PC-9 (cell line): ENCODE results near the gene CD2BP2. TPM values are rescaled to one million over a fixed set of nuclear protein-coding genes. Genes with fewer than 3 reads are reported as not detected.

Experiments used
- BruUV-seq: library from RNA; stranded (reverse); fragments of 400-500 nt; replicated peaks from 2 replicates; lab custom pipeline; 2021; lab: Mats Ljungman, UMichigan
- CTCF ChIA-PET: fragments of 300-600 bp; sonication (Branson Sonifier 250); formaldehyde crosslinking; loops from one replicate; lab custom pipeline; 2022; ENCODE audit warnings: antibody characterized with exemption; lab: Charles Lee
- POLR2A ChIA-PET: fragments of 300-600 bp; sonication (Branson Sonifier 250); formaldehyde crosslinking; loops from one replicate; lab custom pipeline; 2022; ENCODE audit warnings: antibody characterized with exemption; ENCODE audit not compliant: unreplicated experiment; lab: Charles Lee
- DNase-seq, 2 experiments: peaks; one replicate each; pipeline versions ENCODE4 v3.0.0 to v3.0.0-alpha.2; 2015 to 2022; ENCODE audit warnings: mixed read lengths in 1 of 2
- H2AFZ ChIP-seq: fragments of 200-600 bp; sonication (generic); 2 replicates; pipeline ENCODE4 v1.8.1; 2017; ENCODE audit warnings: antibody characterized with exemption
- H3F3A ChIP-seq: fragments of 200-600 bp; sonication (generic); 2 replicates; pipeline ENCODE4 v1.8.1; 2017; ENCODE audit warnings: antibody characterized with exemption, mild to moderate bottlenecking, low read depth; ENCODE audit not compliant: insufficient read depth
- H3K27ac ChIP-seq: fragments of 200-600 bp; sonication (generic); 2 replicates; pipeline ENCODE4 v1.6.1; 2016; ENCODE audit warnings: mixed run types
- H3K27me3 ChIP-seq: fragments of 200-600 bp; sonication (generic); 2 replicates; pipeline ENCODE4 v1.6.1; 2016; ENCODE audit warnings: low read depth, mixed run types; ENCODE audit not compliant: insufficient read depth
- H3K36me3 ChIP-seq: fragments of 200-600 bp; sonication (generic); 2 replicates; pipeline ENCODE4 v1.6.1; 2016; ENCODE audit warnings: low read depth, mixed run types
- H3K4me1 ChIP-seq: fragments of 200-600 bp; sonication (generic); replicated peaks from 2 replicates; pipeline ENCODE4 v1.6.1; 2016; ENCODE audit warnings: mixed run types; ENCODE audit not compliant: insufficient read depth
- H3K4me2 ChIP-seq: fragments of 200-600 bp; sonication (generic); 2 replicates; pipeline ENCODE4 v1.6.1; 2017; ENCODE audit warnings: mixed run types
- H3K4me3 ChIP-seq: fragments of 200-600 bp; sonication (generic); 2 replicates; pipeline ENCODE4 v1.6.1; 2016; ENCODE audit warnings: mixed run types
- H3K79me2 ChIP-seq: fragments of 200-600 bp; sonication (generic); 2 replicates; pipeline ENCODE4 v1.6.1; 2017; ENCODE audit warnings: low read depth, mixed run types
- H3K9me2 ChIP-seq: fragments of 200-600 bp; sonication (generic); 2 replicates; pipeline ENCODE4 v1.8.1; 2017; ENCODE audit warnings: mild to moderate bottlenecking; ENCODE audit not compliant: insufficient read depth
- H3K9me3 ChIP-seq: fragments of 200-600 bp; sonication (generic); 2 replicates; pipeline ENCODE4 v1.8.1; 2016; ENCODE audit warnings: low read depth; ENCODE audit not compliant: insufficient read depth
- H4K20me1 ChIP-seq: fragments of 200-600 bp; sonication (generic); 2 replicates; pipeline ENCODE4 v1.8.1; 2017; ENCODE audit not compliant: insufficient read depth
- EZH2 ChIP-seq: fragments of 200-600 bp; sonication (generic); IDR thresholded peaks from 2 replicates; pipeline ENCODE4 v1.8.0; 2017; ENCODE audit warnings: antibody characterized with exemption, low read depth
- intact Hi-C: fragments of 100-400 bp; cut with micrococcal nuclease; formaldehyde crosslinking; loops from one replicate; pipeline ENCODE4 v1.10.0; 2022; ENCODE audit not compliant: unreplicated experiment
- total RNA-seq: library from RNA; stranded (reverse); gene quantifications from 2 replicates; pipeline ENCODE4 v1.2.3, GENCODE V29; 2021
- TF ChIP-seq, protein P1 (sequence below): fragments of 200-600 bp; sonication (generic); conservative IDR thresholded peaks from 2 replicates; pipeline ENCODE4 v1.6.1; 2017; ENCODE audit warnings: mixed run types, antibody characterized with exemption, mild to moderate bottlenecking, moderate library complexity

Gene CD2BP2
- total RNA-seq, 1 experiment from 2014 or later: 84.6 TPM

DNA sequence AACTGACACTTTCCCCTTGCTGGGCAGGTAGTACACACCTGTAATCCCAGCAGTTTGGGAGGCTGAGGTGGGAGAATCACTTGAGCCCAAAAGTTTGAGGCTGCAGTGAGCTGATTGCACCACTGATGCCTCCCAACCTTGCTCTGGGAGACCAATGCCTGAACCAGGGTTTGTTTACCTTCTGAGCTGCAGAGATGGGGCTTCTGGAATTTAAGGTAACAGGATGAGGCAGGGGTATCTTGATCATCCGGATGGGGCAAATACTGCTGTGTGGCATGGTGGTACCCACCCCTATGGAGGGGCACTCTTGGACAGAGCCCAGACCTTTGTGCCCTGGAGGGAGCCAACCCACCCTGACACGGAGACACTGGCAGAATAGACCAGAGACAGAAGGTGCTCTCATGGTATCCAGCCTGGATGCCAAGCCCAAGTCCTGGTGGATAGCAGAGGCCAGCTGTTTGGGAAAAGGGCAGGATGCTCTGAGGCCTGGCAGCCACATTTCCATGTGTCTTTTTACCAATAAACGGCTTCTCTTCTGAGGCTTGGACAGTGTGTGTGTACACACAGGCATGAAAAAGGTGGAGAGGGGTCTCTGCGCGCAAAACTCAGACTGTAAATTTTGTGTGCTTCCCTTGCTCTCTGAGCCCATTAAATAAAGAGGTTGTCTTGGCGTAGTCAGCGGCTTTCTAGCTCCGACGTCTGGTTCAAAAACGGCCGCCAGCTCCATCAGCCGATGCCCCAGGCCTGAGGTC is 44.5 kb upstream of the CD2BP2 start:
- Histone ChIP-seq H3K27me3 (no peaks in the 10 kb centered on the region), H3K79me2 (peaks cover 26% of the 10 kb centered on the region), H3K36me3 (no peaks in the 10 kb centered on the region), H3K27ac (no peak overlapping the region), H3F3A (peaks cover 48% of the 10 kb centered on the region), H2AFZ (peak overlapping the region; percentile 89; the same call in 1 of the 2 replicates), H4K20me1 (no peaks in the 10 kb centered on the region), H3K9me3 (no peaks in the 10 kb centered on the region), H3K4me1 (peaks cover 13% of the 10 kb centered on the region), H3K9me2 (no peaks in the 10 kb centered on the region), H3K4me2 (peak overlapping the region; percentile 80), H3K4me3 (peak overlapping the region; percentile 62; the same call in 1 of the 2 replicates)
- TF ChIP-seq, protein P1, sequence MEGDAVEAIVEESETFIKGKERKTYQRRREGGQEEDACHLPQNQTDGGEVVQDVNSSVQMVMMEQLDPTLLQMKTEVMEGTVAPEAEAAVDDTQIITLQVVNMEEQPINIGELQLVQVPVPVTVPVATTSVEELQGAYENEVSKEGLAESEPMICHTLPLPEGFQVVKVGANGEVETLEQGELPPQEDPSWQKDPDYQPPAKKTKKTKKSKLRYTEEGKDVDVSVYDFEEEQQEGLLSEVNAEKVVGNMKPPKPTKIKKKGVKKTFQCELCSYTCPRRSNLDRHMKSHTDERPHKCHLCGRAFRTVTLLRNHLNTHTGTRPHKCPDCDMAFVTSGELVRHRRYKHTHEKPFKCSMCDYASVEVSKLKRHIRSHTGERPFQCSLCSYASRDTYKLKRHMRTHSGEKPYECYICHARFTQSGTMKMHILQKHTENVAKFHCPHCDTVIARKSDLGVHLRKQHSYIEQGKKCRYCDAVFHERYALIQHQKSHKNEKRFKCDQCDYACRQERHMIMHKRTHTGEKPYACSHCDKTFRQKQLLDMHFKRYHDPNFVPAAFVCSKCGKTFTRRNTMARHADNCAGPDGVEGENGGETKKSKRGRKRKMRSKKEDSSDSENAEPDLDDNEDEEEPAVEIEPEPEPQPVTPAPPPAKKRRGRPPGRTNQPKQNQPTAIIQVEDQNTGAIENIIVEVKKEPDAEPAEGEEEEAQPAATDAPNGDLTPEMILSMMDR: no peak
- TF ChIP-seq EZH2: no peak
- intact Hi-C loops: no loop called here
- CTCF ChIA-PET: no interaction called here
- DNase-seq: no peak
- POLR2A ChIA-PET: no interaction called here
- no TSS peak for BruUV-seq

DNA sequence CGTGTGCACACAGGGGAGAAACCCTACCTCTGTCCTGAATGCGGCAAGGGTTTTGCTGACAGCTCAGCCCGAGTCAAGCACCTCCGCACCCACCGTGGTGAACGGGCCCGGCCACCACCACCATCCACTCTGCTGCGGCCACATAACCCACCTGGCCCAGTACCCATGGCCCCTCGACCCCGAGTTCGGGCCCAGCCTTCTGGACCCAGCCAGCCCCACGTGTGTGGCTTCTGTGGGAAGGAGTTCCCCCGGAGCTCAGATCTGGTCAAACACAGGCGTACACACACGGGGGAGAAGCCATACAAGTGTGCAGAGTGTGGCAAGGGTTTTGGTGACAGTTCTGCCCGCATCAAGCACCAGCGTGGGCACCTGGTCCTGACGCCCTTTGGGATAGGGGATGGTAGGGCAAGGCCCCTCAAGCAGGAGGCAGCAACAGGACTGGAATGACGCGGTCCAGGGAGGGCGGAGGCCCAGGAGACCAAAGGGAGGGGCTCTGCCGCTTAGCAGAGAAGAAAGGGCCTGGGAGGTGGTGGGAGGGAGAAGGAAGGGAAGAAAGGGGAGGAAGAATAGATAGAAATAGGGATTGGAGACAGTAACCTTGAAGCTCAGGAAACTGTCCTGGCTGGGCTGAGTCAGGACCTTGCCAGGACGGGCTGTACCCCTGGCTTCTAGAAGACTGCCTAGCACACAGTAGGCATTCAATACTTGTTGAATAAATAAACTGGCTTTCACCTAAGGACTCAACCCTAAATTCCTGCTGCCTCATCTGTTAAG is 43.7 kb upstream of the CD2BP2 start:
- Histone ChIP-seq H3K9me3 (no peaks in the 10 kb centered on the region), H3K4me1 (peaks cover 19% of the 10 kb centered on the region), H4K20me1 (no peaks in the 10 kb centered on the region), H3K4me2 (no peak overlapping the region), H3F3A (peaks cover 56% of the 10 kb centered on the region), H3K27me3 (no peaks in the 10 kb centered on the region), H2AFZ (no peak overlapping the region), H3K27ac (no peak overlapping the region), H3K79me2 (peaks cover 26% of the 10 kb centered on the region), H3K4me3 (no peak overlapping the region), H3K9me2 (no peaks in the 10 kb centered on the region), H3K36me3 (no peaks in the 10 kb centered on the region)
- BruUV-seq: no TSS peak
- no peak for DNase-seq
- TF ChIP-seq, protein P1: no peak
- no peak for TF ChIP-seq EZH2
- POLR2A ChIA-PET: no interaction called here
- intact Hi-C loops: no loop called here
- CTCF ChIA-PET: no interaction called here

DNA sequence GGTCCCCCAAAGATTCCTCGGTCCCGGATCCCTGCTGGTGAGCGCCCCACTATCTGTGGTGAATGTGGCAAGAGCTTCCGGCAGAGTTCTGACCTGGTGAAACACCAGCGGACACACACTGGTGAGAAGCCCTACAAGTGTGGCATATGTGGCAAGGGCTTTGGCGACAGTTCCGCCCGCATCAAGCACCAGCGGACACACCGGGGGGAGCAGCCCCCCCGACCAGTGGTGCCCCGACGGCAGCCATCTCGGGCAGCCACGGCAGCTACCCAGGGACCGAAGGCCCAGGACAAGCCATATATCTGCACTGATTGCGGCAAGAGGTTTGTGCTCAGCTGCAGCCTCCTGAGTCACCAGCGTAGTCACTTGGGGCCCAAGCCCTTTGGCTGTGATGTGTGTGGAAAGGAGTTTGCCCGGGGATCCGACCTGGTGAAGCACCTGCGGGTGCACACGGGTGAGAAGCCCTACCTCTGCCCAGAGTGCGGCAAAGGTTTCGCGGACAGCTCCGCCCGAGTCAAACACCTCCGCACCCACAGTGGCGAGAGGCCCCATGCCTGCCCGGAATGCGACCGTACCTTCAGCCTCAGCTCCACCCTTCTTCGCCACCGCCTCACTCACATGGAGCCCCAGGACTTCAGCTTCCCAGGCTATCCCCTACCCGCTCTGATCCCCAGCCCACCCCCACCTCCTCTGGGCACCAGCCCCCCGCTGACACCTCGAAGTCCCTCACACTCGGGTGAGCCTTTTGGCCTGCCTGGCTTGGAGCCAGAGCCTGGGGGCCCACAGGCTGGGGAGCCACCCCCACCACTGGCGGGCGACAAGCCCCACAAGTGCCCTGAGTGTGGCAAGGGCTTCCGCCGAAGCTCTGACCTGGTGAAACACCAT is 42.9 kb upstream of the CD2BP2 start:
- no peaks in the 10 kb centered on the region for H3K27me3 ChIP-seq
- DNase-seq: no peak
- no TSS peak for BruUV-seq
- H3K27ac ChIP-seq: no peak overlapping the region
- POLR2A ChIA-PET: no interaction called here
- no peak overlapping the region for H3K4me2 ChIP-seq
- H3K36me3 ChIP-seq: no peaks in the 10 kb centered on the region
- H4K20me1 ChIP-seq: no peaks in the 10 kb centered on the region
- H3K4me1 ChIP-seq: peaks cover 19% of the 10 kb centered on the region
- peaks cover 60% of the 10 kb centered on the region for H3F3A ChIP-seq
- no peak overlapping the region for H3K4me3 ChIP-seq
- H3K9me2 ChIP-seq: no peaks in the 10 kb centered on the region
- intact Hi-C loops: no loop called here
- peaks cover 26% of the 10 kb centered on the region for H3K79me2 ChIP-seq
- CTCF ChIA-PET: no interaction called here
- no peaks in the 10 kb centered on the region for H3K9me3 ChIP-seq
- TF ChIP-seq, protein P1: no peak
- no peak for TF ChIP-seq EZH2
- H2AFZ ChIP-seq: no peak overlapping the region
